Dendritic cell treated with granulocyte-macrophage colony-stimulating factor and Interleukin-4, amounts not matched to agents 40 ng/mL and 50 ng/mL, for 4 days (primary cell): ENCODE measurements around the gene TRPM4.

ENCODE experiments used
- H3K27ac Mint-ChIP-seq: one replicate; pipeline ENCODE4 v1.8.0; 2022; ENCODE audit warnings: mild to moderate bottlenecking, mixed read lengths
- H3K27me3 Mint-ChIP-seq: one replicate; pipeline ENCODE4 v1.8.0; 2022; ENCODE audit warnings: mild to moderate bottlenecking, mixed read lengths
- H3K36me3 Mint-ChIP-seq: one replicate; pipeline ENCODE4 v1.8.0; 2022; ENCODE audit warnings: low read depth, mixed read lengths
- H3K4me1 Mint-ChIP-seq: one replicate; pipeline ENCODE4 v1.8.0; 2022; ENCODE audit warnings: low read depth, mixed read lengths
- H3K4me3 Mint-ChIP-seq: one replicate; pipeline ENCODE4 v1.8.0; 2022; ENCODE audit warnings: mild to moderate bottlenecking, moderate library complexity, mixed read lengths
- H3K9me3 Mint-ChIP-seq: one replicate; pipeline ENCODE4 v1.8.0; 2022; ENCODE audit warnings: mixed read lengths
- intact Hi-C: fragments of 100-400 bp; cut with micrococcal nuclease; formaldehyde crosslinking; loops from one replicate; pipeline ENCODE4 v1.15.0; 2022

The TRPM4 gene

GRCh38 chr19:49157445-49158224, at the start of gene TRPM4:
TRPM4 (plus strand) TSS chr19:49157792; CDS start chr19:49157867, 75 bp downstream.
- peaks cover 13% of the 10 kb centered on the region for H3K9me3 Mint-ChIP-seq
- H3K27me3 Mint-ChIP-seq, result peaks cover 71% of the 10 kb centered on the region
- peak within 1 kb of the TSS; percentile 83 for H3K27ac Mint-ChIP-seq
- intact Hi-C loops, result no loop called here
- peak within 1 kb of the TSS; percentile 94 for H3K4me3 Mint-ChIP-seq
- H3K4me1 Mint-ChIP-seq, result peaks cover 58% of the 10 kb centered on the region
- peaks cover 35% of the 10 kb centered on the region for H3K36me3 Mint-ChIP-seq

- H3K27me3 Mint-ChIP-seq, result peaks cover 10% of the 10 kb centered on the region
- H3K9me3 Mint-ChIP-seq, result no peaks in the 10 kb centered on the region
- H3K27ac Mint-ChIP-seq, result no peak overlapping the region
- intact Hi-C loops, result no loop called here
- peaks cover 33% of the 10 kb centered on the region for H3K4me1 Mint-ChIP-seq
- no peak overlapping the region for H3K4me3 Mint-ChIP-seq
- peaks cover 54% of the 10 kb centered on the region for H3K36me3 Mint-ChIP-seq
Observed at GRCh38 chr19:49109051-49109450, 48.5 kb upstream of the TRPM4 start.

- intact Hi-C loops, result no loop called here
- Mint-ChIP-seq H3K4me3 (no peak overlapping the region), H3K4me1 (peaks cover 32% of the 10 kb centered on the region), H3K27ac (no peak overlapping the region), H3K36me3 (peaks cover 49% of the 10 kb centered on the region), H3K27me3 (peaks cover 10% of the 10 kb centered on the region), H3K9me3 (no peaks in the 10 kb centered on the region)
Observed at GRCh38 chr19:49109569-49110233, 47.9 kb upstream of the TRPM4 start.

GRCh38 chr19:49110567-49110966, 47.0 kb upstream of the TRPM4 start:
- Mint-ChIP-seq H3K27ac (no peak overlapping the region), H3K27me3 (peaks cover 10% of the 10 kb centered on the region), H3K4me1 (peaks cover 34% of the 10 kb centered on the region), H3K9me3 (no peaks in the 10 kb centered on the region), H3K4me3 (no peak overlapping the region), H3K36me3 (peaks cover 43% of the 10 kb centered on the region)
- intact Hi-C loops, result no loop called here

- H3K27me3 Mint-ChIP-seq, result peaks cover 10% of the 10 kb centered on the region
- intact Hi-C loops, result no loop called here
- peaks cover 40% of the 10 kb centered on the region for H3K4me1 Mint-ChIP-seq
- H3K4me3 Mint-ChIP-seq, result no peak overlapping the region
- H3K9me3 Mint-ChIP-seq, result peaks cover 2% of the 10 kb centered on the region
- H3K27ac Mint-ChIP-seq, result no peak overlapping the region
- H3K36me3 Mint-ChIP-seq, result peaks cover 40% of the 10 kb centered on the region
Observed at GRCh38 chr19:49111218-49111998, 46.2 kb upstream of the TRPM4 start.

GRCh38 chr19:49113762-49114629, 43.6 kb upstream of the TRPM4 start, which contains the start of gene LIN7B:
LIN7B (plus strand) TSS chr19:49114370; CDS start chr19:49114405, 35 bp downstream.
- H3K36me3 Mint-ChIP-seq, result peaks cover 19% of the 10 kb centered on the region
- peak within 1 kb of the TSS; percentile 93 for H3K4me3 Mint-ChIP-seq
- intact Hi-C loops, result no loop called here
- peaks cover 62% of the 10 kb centered on the region for H3K4me1 Mint-ChIP-seq
- H3K9me3 Mint-ChIP-seq, result peaks cover 7% of the 10 kb centered on the region
- H3K27me3 Mint-ChIP-seq, result peaks cover 10% of the 10 kb centered on the region
- peak within 1 kb of the TSS; percentile 81 for H3K27ac Mint-ChIP-seq

- peaks cover 15% of the 10 kb centered on the region for H3K36me3 Mint-ChIP-seq
- peaks cover 62% of the 10 kb centered on the region for H3K4me1 Mint-ChIP-seq
- H3K27me3 Mint-ChIP-seq, result peaks cover 12% of the 10 kb centered on the region
- H3K9me3 Mint-ChIP-seq, result peaks cover 7% of the 10 kb centered on the region
- H3K4me3 Mint-ChIP-seq, result peak overlapping the region; percentile 93
- peak overlapping the region; percentile 81 for H3K27ac Mint-ChIP-seq
- intact Hi-C loops, result no loop called here
Observed at GRCh38 chr19:49114630-49115363, 42.8 kb upstream of the TRPM4 start.

- Mint-ChIP-seq H3K36me3 (peaks cover 15% of the 10 kb centered on the region), H3K9me3 (peaks cover 7% of the 10 kb centered on the region), H3K4me3 (peak overlapping the region; percentile 15), H3K4me1 (peaks cover 69% of the 10 kb centered on the region), H3K27me3 (peaks cover 29% of the 10 kb centered on the region), H3K27ac (peak overlapping the region; percentile 99)
- intact Hi-C loops, result no loop called here
Observed at GRCh38 chr19:49116544-49116943, 41.0 kb upstream of the TRPM4 start.

GRCh38 chr19:49117677-49118564, 39.7 kb upstream of the TRPM4 start:
- peaks cover 36% of the 10 kb centered on the region for H3K27me3 Mint-ChIP-seq
- H3K9me3 Mint-ChIP-seq, result peaks cover 7% of the 10 kb centered on the region
- peak overlapping the region; percentile 99 for H3K27ac Mint-ChIP-seq
- peak overlapping the region; percentile 81 for H3K4me3 Mint-ChIP-seq
- intact Hi-C loops, result loop anchor here (2.0 kb wide), 1 partner anchor 31 kb away; no protein-coding TSS in a partner anchor
- H3K36me3 Mint-ChIP-seq, result peaks cover 15% of the 10 kb centered on the region
- H3K4me1 Mint-ChIP-seq, result peaks cover 65% of the 10 kb centered on the region

- H3K4me3 Mint-ChIP-seq, result peak within 1 kb of the TSS; percentile 81
- peaks cover 40% of the 10 kb centered on the region for H3K27me3 Mint-ChIP-seq
- peaks cover 7% of the 10 kb centered on the region for H3K9me3 Mint-ChIP-seq
- intact Hi-C loops, result loop anchor here (1.0 to 2.0 kb wide), 2 partner anchors 10 to 30 kb away; no protein-coding TSS in a partner anchor
- H3K27ac Mint-ChIP-seq, result peak within 1 kb of the TSS; percentile 99
- H3K4me1 Mint-ChIP-seq, result peaks cover 56% of the 10 kb centered on the region
- peaks cover 15% of the 10 kb centered on the region for H3K36me3 Mint-ChIP-seq
Observed at GRCh38 chr19:49118565-49119410, 38.8 kb upstream of the TRPM4 start, which contains the start of gene C19orf73. C19orf73 (minus strand) TSS chr19:49119143; CDS start chr19:49119022, 121 bp downstream.
